Esophagus squamous epithelium (tissue), 4 donors: Measurements from ENCODE around the gene SNAPC4.

Experiments used
- POLR2A ChIP-seq, 4 donors: fragments of 450-650 bp; IDR thresholded peaks; one replicate each; pipeline ENCODE4 v1.6.1; 2017; ENCODE audit warnings: antibody characterized with exemption in 4 of 4, mild to moderate bottlenecking in 4 of 4, moderate library complexity in 3 of 4
- TF ChIP-seq, protein P1 (sequence below), 6 experiments: fragments of 450-650 bp in 4 of 6; fragments of 200-600 bp in 2 of 6; sonication (generic) in 2 of 6; IDR thresholded peaks; one replicate each; pipeline ENCODE4 v1.5.1; 2016 to 2019; ENCODE audit warnings: antibody characterized with exemption in 6 of 6, mild to moderate bottlenecking in 4 of 6, moderate library complexity in 4 of 6

DNA sequence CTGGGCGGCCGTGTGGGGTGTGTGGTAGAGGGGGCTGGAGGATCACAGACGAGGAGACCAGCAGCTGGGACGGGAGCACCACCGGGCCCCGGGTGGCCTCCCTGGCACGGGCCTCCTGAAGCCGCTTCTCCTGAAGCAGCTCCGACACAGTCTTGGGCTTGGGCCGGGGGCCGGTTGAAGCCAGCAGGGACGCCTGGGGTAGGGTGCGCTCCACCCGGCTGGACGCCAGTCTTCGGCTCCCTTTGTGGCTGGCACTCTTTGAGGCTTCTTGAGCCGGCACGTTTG lies 21.0 kb downstream of the SNAPC4 start:
- TF ChIP-seq, protein P1, sequence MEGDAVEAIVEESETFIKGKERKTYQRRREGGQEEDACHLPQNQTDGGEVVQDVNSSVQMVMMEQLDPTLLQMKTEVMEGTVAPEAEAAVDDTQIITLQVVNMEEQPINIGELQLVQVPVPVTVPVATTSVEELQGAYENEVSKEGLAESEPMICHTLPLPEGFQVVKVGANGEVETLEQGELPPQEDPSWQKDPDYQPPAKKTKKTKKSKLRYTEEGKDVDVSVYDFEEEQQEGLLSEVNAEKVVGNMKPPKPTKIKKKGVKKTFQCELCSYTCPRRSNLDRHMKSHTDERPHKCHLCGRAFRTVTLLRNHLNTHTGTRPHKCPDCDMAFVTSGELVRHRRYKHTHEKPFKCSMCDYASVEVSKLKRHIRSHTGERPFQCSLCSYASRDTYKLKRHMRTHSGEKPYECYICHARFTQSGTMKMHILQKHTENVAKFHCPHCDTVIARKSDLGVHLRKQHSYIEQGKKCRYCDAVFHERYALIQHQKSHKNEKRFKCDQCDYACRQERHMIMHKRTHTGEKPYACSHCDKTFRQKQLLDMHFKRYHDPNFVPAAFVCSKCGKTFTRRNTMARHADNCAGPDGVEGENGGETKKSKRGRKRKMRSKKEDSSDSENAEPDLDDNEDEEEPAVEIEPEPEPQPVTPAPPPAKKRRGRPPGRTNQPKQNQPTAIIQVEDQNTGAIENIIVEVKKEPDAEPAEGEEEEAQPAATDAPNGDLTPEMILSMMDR (IDR thresholded peaks at IDR 0.05) = no peak
- TF ChIP-seq POLR2A (IDR thresholded peaks at IDR 0.05) = no peak
